Ishikawa (cell line): ENCODE data around the gene OR7C2.

Experiments
- CREB1 ChIP-seq: IDR thresholded peaks from 2 replicates; pipeline ENCODE4 v1.6.1; 2012; ENCODE audit warnings: low read depth
- EGR1 ChIP-seq: IDR thresholded peaks from 2 replicates; pipeline ENCODE4 v1.6.1; 2012
- EP300 ChIP-seq: IDR thresholded peaks from 2 replicates; pipeline ENCODE4 v1.6.1; 2012; ENCODE audit warnings: borderline replicate concordance
- MAX ChIP-seq: IDR thresholded peaks from 2 replicates; pipeline ENCODE4 v1.6.1; 2012
- RAD21 ChIP-seq: IDR thresholded peaks from 2 replicates; pipeline ENCODE4 v1.6.1; 2012; ENCODE audit warnings: low read depth
- REST ChIP-seq: IDR thresholded peaks from 2 replicates; pipeline ENCODE4 v1.6.1; 2012; ENCODE audit warnings: low read depth, mild to moderate bottlenecking
- TAF1 ChIP-seq: IDR thresholded peaks from 2 replicates; pipeline ENCODE4 v1.6.1; 2012; ENCODE audit warnings: low read depth, mild to moderate bottlenecking
- TEAD4 ChIP-seq: IDR thresholded peaks from 2 replicates; pipeline ENCODE4 v1.6.1; 2012
- YY1 ChIP-seq: IDR thresholded peaks from 2 replicates; pipeline ENCODE4 v1.6.1; 2012; ENCODE audit warnings: low read depth

GRCh38 chr19:14916848-14917247 is 24.4 kb upstream of the OR7C2 start:
- TF ChIP-seq RAD21 (no peak), REST (no peak), EP300 (no peak), MAX (no peak), TEAD4 (no peak), TAF1 (no peak), YY1 (no peak), CREB1 (no peak), EGR1 (no peak)
